Mucosa of stomach (tissue), 1 donor: ENCODE results near the gene MMS19.
"Not testable (repeated sequence)": the region's sequence is repeated elsewhere in the genome, so short reads cannot be mapped to it uniquely, and the experiment has no call there.

Experiments used
- H3K27me3 ChIP-seq: one replicate; pipeline ENCODE4 v1.7.0; 2013; ENCODE audit warnings: mild to moderate bottlenecking, low read length; ENCODE audit not compliant: control insufficient read depth, insufficient read depth
- H3K36me3 ChIP-seq: one replicate; pipeline ENCODE4 v1.7.0; 2013; ENCODE audit warnings: low read length; ENCODE audit not compliant: control insufficient read depth, insufficient read depth
- H3K4me1 ChIP-seq: one replicate; pipeline ENCODE4 v1.7.0; 2013; ENCODE audit warnings: mild to moderate bottlenecking, low read length; ENCODE audit not compliant: control insufficient read depth, insufficient read depth
- H3K4me3 ChIP-seq: one replicate; pipeline ENCODE4 v1.7.0; 2013; ENCODE audit warnings: low read length
- H3K9ac ChIP-seq: one replicate; pipeline ENCODE4 v1.7.0; 2013; ENCODE audit warnings: mild to moderate bottlenecking, low read length, moderate library complexity
- H3K9me3 ChIP-seq: one replicate; pipeline ENCODE4 v1.7.0; 2013; ENCODE audit warnings: mild to moderate bottlenecking, low read length, moderate library complexity; ENCODE audit not compliant: control insufficient read depth
- donor health status: Pancreatic carcinoma.

MMS19 gene

DNA sequence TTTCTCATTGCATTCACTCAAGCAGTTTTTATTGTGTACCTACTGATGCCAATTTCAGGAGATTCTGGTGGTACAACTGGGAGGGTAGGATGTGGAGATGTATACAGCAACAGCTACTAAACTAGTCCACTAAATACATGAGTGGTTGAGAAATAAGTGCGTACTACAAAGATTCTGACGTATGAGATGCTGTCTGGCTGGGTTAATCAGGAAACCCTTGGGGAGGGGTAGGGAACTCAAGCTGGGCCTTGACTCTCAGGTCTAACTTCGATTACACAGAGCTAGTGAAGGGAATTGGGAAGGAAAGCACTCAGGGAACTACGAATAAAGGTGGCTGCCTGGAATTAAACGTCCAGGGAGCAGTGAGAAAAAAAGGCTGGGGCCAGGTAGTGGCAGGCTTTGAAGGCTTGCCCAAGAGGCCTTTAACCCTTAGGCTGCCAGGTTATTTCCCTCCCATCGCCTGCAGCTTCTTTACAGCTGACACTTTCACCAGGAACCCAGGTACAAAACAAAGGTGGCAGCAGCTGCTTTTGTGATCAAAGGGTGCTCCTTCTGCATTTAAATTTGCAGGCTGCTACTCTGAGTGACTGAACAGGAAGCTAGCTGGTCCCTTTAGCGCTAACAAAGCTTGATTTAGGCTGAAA lies 3.2 kb downstream of the MMS19 start:
- H3K36me3 ChIP-seq, result no peaks in the 10 kb centered on the region
- H3K27me3 ChIP-seq, result peaks cover 11% of the 10 kb centered on the region
- H3K4me1 ChIP-seq, result peaks cover 7% of the 10 kb centered on the region
- no peak overlapping the region for H3K4me3 ChIP-seq
- H3K9ac ChIP-seq, result no peak overlapping the region
- no peaks in the 10 kb centered on the region for H3K9me3 ChIP-seq

GRCh38 chr10:97494151-97494550 lies 4.1 kb downstream of the MMS19 start:
- H3K9ac ChIP-seq, result no peak overlapping the region
- H3K4me1 ChIP-seq, result no peaks in the 10 kb centered on the region
- H3K27me3 ChIP-seq, result peaks cover 3% of the 10 kb centered on the region

DNA sequence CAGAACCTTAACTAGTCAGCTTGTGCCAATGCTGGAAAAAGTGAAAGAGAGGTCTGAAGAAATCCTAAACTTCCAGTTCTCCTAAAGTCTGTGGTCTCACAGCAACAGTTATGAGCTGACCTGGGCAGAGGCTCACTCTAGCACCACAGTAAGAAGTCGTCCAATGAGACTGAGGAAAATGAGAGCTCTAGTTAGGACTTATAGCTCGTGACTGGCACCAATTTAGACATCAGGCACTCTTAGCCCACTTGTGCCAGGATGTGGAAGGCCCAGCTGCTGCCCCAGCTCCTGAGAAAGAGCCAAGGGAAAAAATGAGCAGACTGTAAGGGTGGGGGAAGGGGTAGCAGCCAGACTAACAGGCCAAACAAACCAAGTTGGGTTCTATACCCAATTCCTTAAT lies 7.6 kb downstream of the MMS19 start:
- Histone ChIP-seq H3K9me3 (no peaks in the 10 kb centered on the region), H3K4me1 (no peaks in the 10 kb centered on the region), H3K9ac (no peak overlapping the region), H3K27me3 (no peaks in the 10 kb centered on the region), H3K4me3 (no peak overlapping the region), H3K36me3 (no peaks in the 10 kb centered on the region)

More at GRCh38 chr10:97494151-97494550, 4.1 kb downstream of the MMS19 start:
- Histone ChIP-seq H3K9me3 (no peaks in the 10 kb centered on the region), H3K4me3 (no peak overlapping the region), H3K36me3 (no peaks in the 10 kb centered on the region)

GRCh38 chr10:97485647-97486281 lies 12.5 kb downstream of the MMS19 start:
- Histone ChIP-seq H3K4me3 (no peak overlapping the region), H3K36me3 (peaks cover 5% of the 10 kb centered on the region), H3K27me3 (no peaks in the 10 kb centered on the region), H3K9me3 (no peaks in the 10 kb centered on the region), H3K4me1 (no peaks in the 10 kb centered on the region), H3K9ac (no peak overlapping the region)

DNA sequence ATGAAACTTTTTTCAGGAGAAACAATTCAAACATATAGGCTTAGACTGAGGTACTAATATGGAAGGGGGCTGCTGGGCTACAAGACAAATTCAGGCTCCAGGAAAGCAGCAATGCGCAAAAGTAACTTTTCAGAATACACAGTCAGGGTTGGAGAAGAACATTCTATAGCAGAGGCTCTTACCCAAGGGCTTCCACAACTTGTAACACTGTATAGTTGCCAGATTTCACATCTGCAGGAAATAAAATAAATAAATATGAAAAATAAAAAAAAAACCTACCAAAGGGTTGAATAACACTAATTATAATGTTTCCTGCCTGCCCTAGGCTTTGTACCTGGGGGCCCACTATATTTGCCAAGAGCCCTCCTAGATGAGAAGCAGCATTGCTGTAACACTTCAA lies 14.3 kb downstream of the MMS19 start:
- no peak overlapping the region for H3K9ac ChIP-seq
- H3K9me3 ChIP-seq, result no peaks in the 10 kb centered on the region
- H3K4me1 ChIP-seq, result no peaks in the 10 kb centered on the region
- no peaks in the 10 kb centered on the region for H3K27me3 ChIP-seq
- no peak overlapping the region for H3K4me3 ChIP-seq
- H3K36me3 ChIP-seq, result peaks cover 10% of the 10 kb centered on the region

GRCh38 chr10:97483506-97483905 lies 14.7 kb downstream of the MMS19 start:
- H3K4me3 ChIP-seq, result no peak overlapping the region
- H3K4me1 ChIP-seq, result no peaks in the 10 kb centered on the region
- peaks cover 10% of the 10 kb centered on the region for H3K36me3 ChIP-seq
- H3K9me3 ChIP-seq, result no peaks in the 10 kb centered on the region
- no peaks in the 10 kb centered on the region for H3K27me3 ChIP-seq
- H3K9ac ChIP-seq, result no peak overlapping the region

- H3K36me3 ChIP-seq, result peaks cover 10% of the 10 kb centered on the region
- no peak overlapping the region for H3K9ac ChIP-seq
- H3K4me1 ChIP-seq, result no peaks in the 10 kb centered on the region
- no peak overlapping the region for H3K4me3 ChIP-seq
- H3K27me3 ChIP-seq, result no peaks in the 10 kb centered on the region
- H3K9me3 ChIP-seq, result no peaks in the 10 kb centered on the region
Observed at GRCh38 chr10:97482381-97482780, 15.8 kb downstream of the MMS19 start.

DNA sequence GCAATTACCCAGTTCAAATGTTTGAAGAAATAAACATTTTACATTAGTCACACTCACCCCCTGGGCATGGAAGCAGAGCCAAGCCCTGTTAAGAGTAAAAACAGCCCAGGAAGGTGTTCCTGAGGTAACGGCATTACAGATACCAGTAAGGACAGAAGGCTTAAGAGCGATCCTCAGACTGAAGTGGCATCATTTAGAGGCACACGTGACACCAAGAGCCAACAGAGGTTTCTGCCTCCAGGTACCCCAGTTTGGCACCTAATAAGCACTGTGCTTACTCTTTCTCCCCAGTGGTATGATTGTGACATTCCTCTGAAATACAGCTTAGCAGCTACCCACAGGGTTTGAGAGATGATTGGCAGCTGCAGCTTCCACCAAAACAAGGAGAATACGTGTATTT lies 17.2 kb downstream of the MMS19 start:
- no peaks in the 10 kb centered on the region for H3K4me1 ChIP-seq
- H3K4me3 ChIP-seq, result no peak overlapping the region
- H3K9ac ChIP-seq, result no peak overlapping the region
- H3K36me3 ChIP-seq, result peaks cover 10% of the 10 kb centered on the region
- H3K9me3 ChIP-seq, result no peaks in the 10 kb centered on the region
- H3K27me3 ChIP-seq, result no peaks in the 10 kb centered on the region

DNA sequence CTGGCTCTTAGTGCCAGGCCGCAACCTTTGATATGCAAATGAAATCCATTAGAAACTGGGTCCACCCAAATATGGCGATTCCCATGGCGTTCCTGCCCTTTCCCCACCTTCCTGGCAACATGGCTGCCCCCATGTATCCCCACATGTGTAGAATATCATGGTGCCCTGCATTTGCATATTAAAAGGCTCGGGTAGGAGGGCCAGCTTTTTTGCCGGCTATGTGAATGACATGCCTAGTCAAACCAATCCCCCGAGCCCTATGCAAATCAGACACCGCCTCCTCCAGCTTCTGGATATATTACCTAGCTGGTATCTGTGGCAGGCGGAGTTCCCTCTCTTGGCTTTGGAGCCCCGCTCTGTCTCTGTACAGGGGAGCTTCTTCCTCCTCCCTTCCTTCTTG lies 18.3 kb downstream of the MMS19 start:
- no peaks in the 10 kb centered on the region for H3K27me3 ChIP-seq
- H3K4me1 ChIP-seq, result no peaks in the 10 kb centered on the region
- H3K9ac ChIP-seq, result no peak overlapping the region
- peaks cover 11% of the 10 kb centered on the region for H3K36me3 ChIP-seq
- no peak overlapping the region for H3K4me3 ChIP-seq
- no peaks in the 10 kb centered on the region for H3K9me3 ChIP-seq

- H3K36me3 ChIP-seq, result peaks cover 16% of the 10 kb centered on the region
- H3K4me1 ChIP-seq, result not testable (repeated sequence)
Observed at GRCh38 chr10:97479410-97479809, 18.8 kb downstream of the MMS19 start.

DNA sequence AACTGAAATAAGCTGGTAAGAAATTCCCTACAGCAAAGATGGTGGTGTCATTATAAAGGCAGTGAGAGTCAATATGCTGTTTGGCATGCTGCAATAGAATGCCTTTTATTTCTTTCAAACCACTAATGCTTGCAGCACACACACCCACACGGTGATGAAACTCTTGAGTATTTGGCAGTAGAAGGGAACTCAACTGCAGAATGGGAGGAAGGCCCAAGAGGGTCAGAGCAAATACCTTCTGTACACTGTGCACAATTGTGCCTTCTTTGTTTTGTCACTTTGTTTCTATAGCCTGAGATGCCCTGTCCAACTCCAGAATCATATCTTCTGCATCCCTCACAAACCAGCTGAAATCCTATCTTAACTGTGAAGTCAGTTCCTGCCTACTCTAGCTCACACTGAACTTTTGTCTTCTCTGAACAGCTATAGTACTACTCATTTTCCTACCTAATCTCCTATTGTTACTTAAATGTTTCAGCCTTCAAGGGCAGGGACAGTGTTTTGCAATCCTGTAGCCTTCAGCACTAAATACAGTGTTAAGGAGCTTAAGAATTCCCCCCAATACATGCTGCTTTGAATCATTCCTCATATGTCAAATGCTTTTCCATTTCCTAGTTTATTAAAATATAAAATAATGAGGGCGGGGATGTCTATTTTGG lies 22.2 kb downstream of the MMS19 start:
- Histone ChIP-seq H3K36me3 (peaks cover 14% of the 10 kb centered on the region), H3K27me3 (no peaks in the 10 kb centered on the region), H3K4me3 (no peak overlapping the region), H3K9me3 (no peaks in the 10 kb centered on the region), H3K9ac (no peak overlapping the region), H3K4me1 (no peaks in the 10 kb centered on the region)

More at GRCh38 chr10:97479410-97479809, 18.8 kb downstream of the MMS19 start:
- not testable (repeated sequence) for H3K4me3 ChIP-seq, H3K9me3 ChIP-seq, H3K27me3 ChIP-seq, H3K9ac ChIP-seq

- H3K4me1 ChIP-seq, result no peaks in the 10 kb centered on the region
- peaks cover 14% of the 10 kb centered on the region for H3K36me3 ChIP-seq
- no peaks in the 10 kb centered on the region for H3K27me3 ChIP-seq
- no peak overlapping the region for H3K9ac ChIP-seq
- no peaks in the 10 kb centered on the region for H3K9me3 ChIP-seq
- no peak overlapping the region for H3K4me3 ChIP-seq
Observed at GRCh38 chr10:97474918-97475317, 23.3 kb downstream of the MMS19 start.
